PFSK-1 (cell line): ENCODE measurements around the gene LRRC72.

Source experiments
- FOXP2 ChIP-seq: optimal IDR thresholded peaks from 2 replicates; pipeline ENCODE3; 2011; ENCODE audit warnings: borderline replicate concordance, control low read depth, inconsistent platforms; ENCODE audit not compliant: insufficient read depth; ENCODE audit errors: extremely low read length, extremely low read depth
- POLR2AphosphoS5 ChIP-seq: IDR thresholded peaks from 2 replicates; pipeline ENCODE4 v1.6.1; 2012; ENCODE audit warnings: low read depth, mild to moderate bottlenecking, control low read depth, low read length, moderate library complexity
- REST ChIP-seq, 2 experiments: IDR thresholded peaks; 2 replicates each; pipeline versions ENCODE4 v1.6.1 to v1.8.0; 2011 to 2012; ENCODE audit warnings: low read depth in 2 of 2, low read length in 2 of 2, control low read depth in 1 of 2, inconsistent platforms in 1 of 2, mild to moderate bottlenecking in 1 of 2, moderate library complexity in 1 of 2; ENCODE audit not compliant: insufficient read depth in 1 of 2
- SIN3A ChIP-seq: IDR thresholded peaks from 2 replicates; pipeline ENCODE4 v1.6.1; 2012; ENCODE audit warnings: mild to moderate bottlenecking, low read length, moderate library complexity, borderline replicate concordance; ENCODE audit not compliant: insufficient read depth
- TAF1 ChIP-seq: IDR thresholded peaks from 2 replicates; pipeline ENCODE4 v1.6.1; 2012; ENCODE audit warnings: low read length, control low read depth, borderline replicate concordance; ENCODE audit not compliant: insufficient read depth

Gene LRRC72

GRCh38 chr7:16498122-16498521 lies 28.5 kb upstream of the LRRC72 start:
- no peak for TF ChIP-seq TAF1
- no peak for TF ChIP-seq SIN3A
- TF ChIP-seq FOXP2: no peak

DNA sequence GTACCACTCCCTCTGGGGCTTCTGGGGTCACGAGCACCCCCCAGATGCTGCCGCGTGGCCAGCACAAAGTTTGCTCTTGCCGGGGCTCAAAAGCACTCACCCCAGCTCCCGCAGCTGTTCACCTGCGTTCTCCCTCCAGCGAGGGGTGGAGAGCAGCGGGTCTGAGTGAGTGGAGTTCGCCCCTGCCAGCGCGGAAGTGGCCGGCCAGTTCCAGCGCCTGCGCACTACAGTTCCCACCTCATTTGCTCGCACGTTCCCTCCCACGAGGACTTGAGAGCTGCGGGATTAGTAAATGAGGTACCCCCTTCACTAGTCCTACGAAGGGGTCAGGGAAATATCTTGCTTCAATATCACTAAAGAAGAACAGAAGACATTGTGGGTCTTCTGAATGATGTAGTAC lies 24.3 kb upstream of the LRRC72 start:
- TF ChIP-seq POLR2AphosphoS5: no peak

GRCh38 chr7:16504019-16504418 lies 22.6 kb upstream of the LRRC72 start:
- TF ChIP-seq TAF1 (no peak), POLR2AphosphoS5 (no peak), SIN3A (no peak), FOXP2 (no peak), REST (IDR thresholded peaks at IDR 0.05; ENCODE audit: insufficient read depth in 1 of 2, low read depth in 2 of 2, low read length in 2 of 2) (no peak)

DNA sequence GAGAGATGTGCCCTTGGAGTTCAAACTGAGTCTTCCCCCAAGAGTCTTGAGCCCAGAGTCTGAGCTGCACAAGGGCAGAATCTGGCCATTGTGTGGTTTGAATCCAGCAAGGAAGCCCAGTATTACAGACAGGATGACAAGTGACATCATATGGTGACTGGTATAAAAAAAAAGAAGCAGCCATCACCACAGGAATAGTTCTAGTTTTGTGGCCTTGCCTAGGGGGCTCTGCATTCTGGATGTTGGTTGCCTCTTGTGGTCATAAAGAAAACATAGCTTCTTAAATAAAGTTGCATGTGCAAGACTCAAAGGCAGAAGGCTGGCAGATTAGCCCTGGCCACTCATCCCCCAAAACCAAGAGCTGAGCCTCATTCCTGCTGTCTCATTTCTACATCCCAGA lies 16.8 kb upstream of the LRRC72 start:
- TF ChIP-seq FOXP2 (no peak), POLR2AphosphoS5 (no peak), SIN3A (no peak), TAF1 (no peak), REST (IDR thresholded peaks at IDR 0.05; ENCODE audit: insufficient read depth in 1 of 2, low read depth in 2 of 2, low read length in 2 of 2) (no peak)

GRCh38 chr7:16511314-16511713 lies 15.3 kb upstream of the LRRC72 start:
- TF ChIP-seq REST (IDR thresholded peaks at IDR 0.05; ENCODE audit: insufficient read depth in 1 of 2, low read depth in 2 of 2, low read length in 2 of 2) (no peak), TAF1 (no peak), POLR2AphosphoS5 (no peak), SIN3A (no peak), FOXP2 (no peak)

- TF ChIP-seq SIN3A: no peak
- TF ChIP-seq REST (IDR thresholded peaks at IDR 0.05; ENCODE audit: insufficient read depth in 1 of 2, low read depth in 2 of 2, low read length in 2 of 2): no peak
- TF ChIP-seq FOXP2: no peak
- TF ChIP-seq POLR2AphosphoS5: no peak
- no peak for TF ChIP-seq TAF1
These were observed 14.5 kb upstream of the LRRC72 start for GRCh38 chr7:16512097-16512496.
